Breast epithelium (tissue), 4 donors: ENCODE data around the gene FUZ. TPM values are rescaled to one million over a fixed set of nuclear protein-coding genes. Genes with fewer than 3 reads are reported as not detected.
A peak's percentile ranks its signal among the peaks of the same experiment; 100 is the strongest.

Experiments
- DNase-seq, 2 donors: peaks; one replicate each; pipeline ENCODE4 v3.0.0-alpha.2; 2019; ENCODE audit warnings: low spot score in 2 of 2
- H3K27ac ChIP-seq, 2 donors: fragments of 200-600 bp; sonication (generic) in 1 of 2; one replicate each; pipeline ENCODE4 v1.5.1; 2016 to 2019; ENCODE audit warnings: mild to moderate bottlenecking in 1 of 2
- H3K27me3 ChIP-seq, 2 donors: fragments of 200-600 bp; sonication (generic) in 1 of 2; one replicate each; pipeline versions ENCODE4 v1.5.1 to v1.6.0; 2017 to 2019; ENCODE audit warnings: control low read depth in 1 of 2, mild to moderate bottlenecking in 1 of 2
- H3K36me3 ChIP-seq: fragments of 200-600 bp; one replicate; pipeline ENCODE4 v1.5.1; 2019
- H3K4me1 ChIP-seq, 2 donors: fragments of 200-600 bp; sonication (generic); one replicate each; pipeline ENCODE4 v1.5.1; 2016 to 2019; ENCODE audit warnings: control low read depth in 1 of 2
- H3K4me3 ChIP-seq, 3 donors: fragments of 200-600 bp; sonication (generic); 1 replicate in 2 of 3; 2 replicates in 1 of 3; pipeline ENCODE4 v1.5.1; 2016 to 2019; ENCODE audit warnings: mild to moderate bottlenecking in 3 of 3, moderate library complexity in 2 of 3
- H3K9me3 ChIP-seq, 2 donors: fragments of 200-600 bp; sonication (generic) in 1 of 2; one replicate each; pipeline ENCODE4 v1.5.1; 2016 to 2019; ENCODE audit warnings: control low read depth in 1 of 2
- POLR2A ChIP-seq: fragments of 450-650 bp; IDR thresholded peaks from one replicate; pipeline ENCODE4 v1.6.1; 2016; ENCODE audit warnings: antibody characterized with exemption, mild to moderate bottlenecking, moderate library complexity
- POLR2AphosphoS5 ChIP-seq, 3 donors: sonication (generic); formaldehyde crosslinking; IDR thresholded peaks; one replicate each; pipeline ENCODE4 v1.6.1; 2017; ENCODE audit warnings: antibody characterized with exemption in 3 of 3
- intact Hi-C: fragments of 100-400 bp; cut with DNase I; formaldehyde crosslinking; loops from one replicate; pipeline ENCODE4 v1.15.1; 2023; ENCODE audit warnings: low total_unique reads
- total RNA-seq, 3 donors: library from RNA; depleted of rRNA; stranded (reverse); fragments of >200 nt; gene quantifications; one replicate each; pipeline ENCODE4 v1.1.0, GENCODE V29; 2016
- TF ChIP-seq, protein P1 (sequence below), 3 donors: fragments of 450-650 bp; IDR thresholded peaks; one replicate each; pipeline ENCODE4 v1.5.1; 2016 to 2017; ENCODE audit warnings: antibody characterized with exemption in 3 of 3, mild to moderate bottlenecking in 3 of 3, moderate library complexity in 3 of 3

FUZ gene
- total RNA-seq, 3 donors from 2014 or later = 13.0 to 27.4 (median 18.7) TPM

DNA sequence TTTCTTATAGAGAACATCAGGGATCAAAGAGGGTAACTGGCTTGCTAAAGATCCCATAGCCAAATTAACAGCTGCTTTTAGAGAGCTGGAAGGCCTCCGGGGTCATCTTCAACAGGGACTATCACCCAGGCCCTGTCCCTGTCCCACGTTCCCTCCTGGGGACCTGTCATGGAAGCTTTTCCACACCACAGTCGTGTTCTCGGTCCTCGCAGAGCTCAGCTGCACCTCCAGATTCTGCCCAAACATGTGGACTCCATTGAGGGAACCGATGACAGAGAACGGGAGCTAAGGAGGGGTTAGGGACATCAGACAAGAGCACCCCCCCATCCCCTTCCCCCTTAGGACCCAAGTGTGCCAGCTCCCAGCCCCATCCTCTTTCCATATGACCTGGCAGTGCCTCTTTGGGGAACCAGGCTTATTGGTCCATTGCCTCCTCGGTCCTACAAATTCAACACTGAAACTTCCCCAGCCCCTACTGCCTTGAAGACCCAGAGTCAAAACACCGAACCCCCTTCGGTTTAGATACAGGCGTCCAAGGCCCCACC lies 568 bp downstream of the FUZ start:
- no peaks in the 10 kb centered on the region for H3K9me3 ChIP-seq
- intact Hi-C loops = no loop called here
- no peak for TF ChIP-seq POLR2AphosphoS5 (IDR thresholded peaks at IDR 0.05)
- TF ChIP-seq, protein P1, sequence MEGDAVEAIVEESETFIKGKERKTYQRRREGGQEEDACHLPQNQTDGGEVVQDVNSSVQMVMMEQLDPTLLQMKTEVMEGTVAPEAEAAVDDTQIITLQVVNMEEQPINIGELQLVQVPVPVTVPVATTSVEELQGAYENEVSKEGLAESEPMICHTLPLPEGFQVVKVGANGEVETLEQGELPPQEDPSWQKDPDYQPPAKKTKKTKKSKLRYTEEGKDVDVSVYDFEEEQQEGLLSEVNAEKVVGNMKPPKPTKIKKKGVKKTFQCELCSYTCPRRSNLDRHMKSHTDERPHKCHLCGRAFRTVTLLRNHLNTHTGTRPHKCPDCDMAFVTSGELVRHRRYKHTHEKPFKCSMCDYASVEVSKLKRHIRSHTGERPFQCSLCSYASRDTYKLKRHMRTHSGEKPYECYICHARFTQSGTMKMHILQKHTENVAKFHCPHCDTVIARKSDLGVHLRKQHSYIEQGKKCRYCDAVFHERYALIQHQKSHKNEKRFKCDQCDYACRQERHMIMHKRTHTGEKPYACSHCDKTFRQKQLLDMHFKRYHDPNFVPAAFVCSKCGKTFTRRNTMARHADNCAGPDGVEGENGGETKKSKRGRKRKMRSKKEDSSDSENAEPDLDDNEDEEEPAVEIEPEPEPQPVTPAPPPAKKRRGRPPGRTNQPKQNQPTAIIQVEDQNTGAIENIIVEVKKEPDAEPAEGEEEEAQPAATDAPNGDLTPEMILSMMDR (IDR thresholded peaks at IDR 0.05) = no peak
- TF ChIP-seq POLR2A = no peak
- H3K36me3 ChIP-seq = no peaks in the 10 kb centered on the region
- peak overlapping the region; percentile 96 to 97 for H3K27ac ChIP-seq
- DNase-seq = no peak
- peak overlapping the region; percentile 61 to 88 (median 71) for H3K4me3 ChIP-seq
- peaks cover 7 to 14% of the 10 kb centered on the region in 2 donors for H3K4me1 ChIP-seq
- no peaks in the 10 kb centered on the region for H3K27me3 ChIP-seq

DNA sequence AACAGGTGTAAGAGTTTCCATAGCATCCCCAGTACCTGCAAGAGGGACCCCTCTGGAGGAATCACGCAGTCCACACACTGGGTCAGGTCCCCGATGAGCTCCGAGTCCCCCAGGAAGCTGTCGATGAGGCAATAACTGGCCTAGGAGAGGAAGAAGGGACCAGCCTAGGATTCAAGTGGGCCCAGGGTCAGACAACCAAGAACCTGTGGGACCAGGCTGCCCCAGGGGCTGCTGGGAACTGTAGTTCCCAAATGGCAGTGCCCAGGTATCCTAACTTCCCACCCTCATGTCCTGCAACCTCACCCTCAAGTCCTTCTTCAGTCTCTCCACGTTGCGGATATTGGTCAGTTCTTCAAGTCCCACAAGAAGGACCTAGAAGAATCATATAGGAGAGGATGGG lies 1.8 kb downstream of the FUZ start:
- TF ChIP-seq POLR2A (no peak), POLR2AphosphoS5 (IDR thresholded peaks at IDR 0.05) (no peak)
- no peaks in the 10 kb centered on the region for H3K9me3 ChIP-seq
- DNase-seq = no peak
- no peaks in the 10 kb centered on the region for H3K36me3 ChIP-seq
- peak overlapping the region in 1 of 2 donors; percentile 19 for H3K27ac ChIP-seq
- peaks cover 7 to 14% of the 10 kb centered on the region in 2 donors for H3K4me1 ChIP-seq
- intact Hi-C loops = no loop called here
- no peaks in the 10 kb centered on the region for H3K27me3 ChIP-seq
- no peak overlapping the region for H3K4me3 ChIP-seq

DNA sequence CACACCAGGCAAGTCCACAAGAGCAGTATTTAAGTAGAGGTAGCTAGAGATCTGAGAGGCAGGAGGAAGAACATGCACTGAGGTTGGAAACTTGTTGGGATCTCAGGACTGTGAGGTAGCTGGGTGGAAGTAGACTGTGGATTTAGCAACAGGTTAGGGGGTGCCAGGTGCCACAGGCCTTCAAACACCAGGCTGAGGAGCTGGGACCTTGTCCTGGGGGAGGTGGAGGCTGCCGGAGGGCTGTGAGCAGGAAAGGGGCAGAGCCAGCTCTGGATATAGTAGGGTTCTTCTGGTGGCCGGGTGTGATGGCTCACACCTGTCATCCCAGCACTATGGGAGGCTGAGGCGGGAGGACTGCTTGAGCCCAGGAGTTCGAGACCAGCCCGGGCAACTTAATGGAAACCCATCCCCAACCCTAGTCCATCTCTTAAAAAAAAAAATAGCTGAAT lies 3.1 kb downstream of the FUZ start:
- H3K4me1 ChIP-seq = peaks cover 7 to 14% of the 10 kb centered on the region in 2 donors
- H3K27me3 ChIP-seq = no peaks in the 10 kb centered on the region
- peak overlapping the region; percentile 73 to 96 (median 76) for H3K4me3 ChIP-seq
- TF ChIP-seq, protein P1 (IDR thresholded peaks at IDR 0.05) = no peak
- TF ChIP-seq POLR2A (no peak), POLR2AphosphoS5 (IDR thresholded peaks at IDR 0.05) (no peak)
- H3K27ac ChIP-seq = peak overlapping the region; percentile 92 to 98
- DNase-seq = no peak
- intact Hi-C loops = no loop called here
- no peaks in the 10 kb centered on the region for H3K9me3 ChIP-seq
- H3K36me3 ChIP-seq = no peaks in the 10 kb centered on the region

DNA sequence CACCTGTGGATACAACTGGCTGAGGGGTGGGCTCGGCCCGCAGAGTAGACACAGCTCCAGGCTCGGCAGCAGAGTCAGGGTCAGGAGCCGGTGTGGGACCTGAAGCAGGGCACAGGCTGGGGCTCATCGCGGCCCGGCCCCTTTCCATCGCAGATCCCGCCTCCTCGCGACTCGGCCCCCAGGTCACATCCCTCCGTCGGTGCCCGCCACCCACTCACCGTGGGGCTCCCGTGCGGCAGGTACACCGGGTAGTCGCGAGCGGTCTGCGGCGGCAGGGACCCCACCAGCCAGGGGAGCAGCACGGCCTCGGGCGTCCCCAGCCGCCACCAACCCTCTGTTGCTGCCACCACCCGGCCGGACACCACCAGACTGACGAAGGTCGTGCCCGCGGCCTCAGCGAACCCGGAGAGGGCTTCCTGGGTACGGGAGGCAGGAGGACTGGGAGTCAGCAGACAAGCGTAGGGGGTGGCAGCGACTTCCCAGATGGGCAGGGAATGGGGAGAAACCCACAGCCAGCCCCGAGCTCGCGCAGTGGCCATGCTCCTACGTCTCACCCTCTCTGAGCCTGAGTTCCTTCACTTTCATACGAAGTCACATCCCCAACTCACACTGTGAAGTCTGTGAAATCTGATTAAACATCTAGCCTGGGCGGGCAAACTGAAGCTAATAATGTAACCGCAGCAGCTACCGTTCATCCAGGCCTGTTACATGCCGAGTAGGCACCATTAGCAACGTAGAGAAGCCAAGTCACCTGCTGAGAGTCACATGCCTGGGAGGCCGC lies 3.7 kb downstream of the FUZ start:
- TF ChIP-seq POLR2AphosphoS5 (IDR thresholded peaks at IDR 0.05) (peak in 1 of 3 donors; percentile 62), POLR2A (no peak)
- TF ChIP-seq, protein P1 (IDR thresholded peaks at IDR 0.05) = no peak
- Histone ChIP-seq H3K36me3 (no peaks in the 10 kb centered on the region), H3K27ac (peak overlapping the region; percentile 92 to 98), H3K4me3 (peak overlapping the region; percentile 73 to 96 (median 76)), H3K4me1 (peaks cover 7 to 14% of the 10 kb centered on the region in 2 donors), H3K27me3 (no peaks in the 10 kb centered on the region), H3K9me3 (no peaks in the 10 kb centered on the region)
- intact Hi-C loops = no loop called here
- DNase-seq = peak; percentile 51 to 75

DNA sequence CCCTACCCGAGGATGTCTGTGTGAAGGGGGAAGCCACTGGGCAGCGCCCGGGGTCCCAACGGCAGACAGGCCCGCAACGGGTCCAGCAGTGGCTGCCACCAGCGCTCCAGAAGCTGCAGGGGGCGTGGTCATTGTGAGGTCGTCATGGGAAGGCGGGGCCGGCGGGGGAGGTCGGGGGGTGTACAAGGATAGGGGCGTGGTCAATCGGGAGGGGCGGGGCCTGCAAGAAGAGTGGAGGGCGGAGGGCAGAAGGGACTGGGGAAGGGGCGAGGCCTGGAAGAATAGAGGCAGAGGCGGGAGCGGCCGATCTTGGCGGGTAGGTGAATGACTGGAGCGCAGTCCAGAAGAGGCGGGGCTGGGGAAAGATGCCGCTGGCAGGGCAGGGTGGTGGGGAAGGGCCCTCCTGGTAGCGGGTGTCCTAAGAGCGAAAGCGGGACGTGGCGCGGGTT lies 4.4 kb downstream of the FUZ start:
- peak overlapping the region; percentile 73 to 96 (median 76) for H3K4me3 ChIP-seq
- peak overlapping the region; percentile 92 to 98 for H3K27ac ChIP-seq
- peak; percentile 90 to 98 for DNase-seq
- peak; percentile 35 for TF ChIP-seq POLR2A
- TF ChIP-seq, protein P1 (IDR thresholded peaks at IDR 0.05) = no peak
- peak in 2 of 3 donors; percentile 21 to 30 for TF ChIP-seq POLR2AphosphoS5 (IDR thresholded peaks at IDR 0.05)
- intact Hi-C loops = no loop called here
- no peaks in the 10 kb centered on the region for H3K36me3 ChIP-seq
- H3K27me3 ChIP-seq = no peaks in the 10 kb centered on the region
- H3K4me1 ChIP-seq = peaks cover 7 to 14% of the 10 kb centered on the region in 2 donors
- H3K9me3 ChIP-seq = no peaks in the 10 kb centered on the region
